ENCODE measurements around the gene RER1. TPM values are rescaled to one million over a fixed set of nuclear protein-coding genes. Genes with fewer than 3 reads are reported as not detected.

The RER1 gene
- 100 to 1,000 TPM; 191 to 221 TPM for total RNA-seq
- long read RNA-seq, transcript RER1-209 (7 exons, 3,044 nt), result major isoform, 385 of 540 reads
- long read RNA-seq, transcript RER1-202 (7 exons, 1,404 nt), result minor isoform, 5 of 540 reads
- long read RNA-seq, transcript RER1-203 (6 exons, 3,000 nt), result minor isoform, 6 of 540 reads
- long read RNA-seq, partial matches to known transcripts, result 4 of 540 reads
- long read RNA-seq, other reads (novel, unspliced or antisense), result 136 of 540 reads

- intact Hi-C loops (cut with DNase I, micrococcal nuclease), result no loop called here
- DNase-seq (peak; percentile 99 to 100), ATAC-seq (peak; percentile 92)
Observed at GRCh38 chr1:2391041-2391930, at the start of gene RER1, which contains the start of gene MORN1. Gene RER1, plus strand, starts transcription at chr1:2391841. Its CDS starts 3,950 bp downstream, at chr1:2395791. Gene MORN1, minus strand, starts transcription at chr1:2391554. Its CDS starts 21 bp downstream, at chr1:2391533.

- intact Hi-C loops (cut with DNase I, micrococcal nuclease), result no loop called here
- no peak for DNase-seq
- no peak for ATAC-seq
Observed at GRCh38 chr1:2342384-2343022, 49.1 kb upstream of the RER1 start.

GRCh38 chr1:2343023-2343935 is 48.4 kb upstream of the RER1 start:
- ATAC-seq, result no peak
- intact Hi-C loops (cut with DNase I, micrococcal nuclease), result no loop called here
- DNase-seq, result no peak

- intact Hi-C loops (cut with DNase I, micrococcal nuclease), result no loop called here
- no peak for DNase-seq
- no peak for ATAC-seq
Observed at GRCh38 chr1:2344121-2344681, 47.4 kb upstream of the RER1 start.

- no peak for DNase-seq
- intact Hi-C loops (cut with DNase I, micrococcal nuclease), result no loop called here
- ATAC-seq, result no peak
Observed at GRCh38 chr1:2344744-2345296, 46.8 kb upstream of the RER1 start.

GRCh38 chr1:2345297-2346075 is 46.2 kb upstream of the RER1 start:
- no peak for DNase-seq
- no peak for ATAC-seq
- intact Hi-C loops (cut with DNase I, micrococcal nuclease), result no loop called here

GRCh38 chr1:2346691-2347408 is 44.8 kb upstream of the RER1 start:
- ATAC-seq, result no peak

GRCh38 chr1:2347409-2347785 is 44.2 kb upstream of the RER1 start:
- DNase-seq (peak in 1 of 2 donors; percentile 14), ATAC-seq (no peak)
- intact Hi-C loops (cut with DNase I, micrococcal nuclease), result no loop called here

More at GRCh38 chr1:2346691-2347408, 44.8 kb upstream of the RER1 start:
- DNase-seq, result peak in 1 of 2 donors; percentile 10
- intact Hi-C loops (cut with DNase I, micrococcal nuclease), result no loop called here

- intact Hi-C loops (cut with DNase I, micrococcal nuclease), result no loop called here
- ATAC-seq, result no peak
- DNase-seq, result no peak
Observed at GRCh38 chr1:2347896-2348295, 43.7 kb upstream of the RER1 start.

- no peak for DNase-seq
- intact Hi-C loops (cut with DNase I, micrococcal nuclease), result no loop called here
Observed at GRCh38 chr1:2348346-2349325, 43.0 kb upstream of the RER1 start.

GRCh38 chr1:2349806-2350205 is 41.8 kb upstream of the RER1 start:
- DNase-seq (peak in 1 of 2 donors; percentile 6), ATAC-seq (no peak)
- intact Hi-C loops (cut with DNase I, micrococcal nuclease), result no loop called here

More at GRCh38 chr1:2348346-2349325, 43.0 kb upstream of the RER1 start:
- no peak for ATAC-seq

GRCh38 chr1:2350501-2350900 is 41.1 kb upstream of the RER1 start:
- DNase-seq, result no peak
- intact Hi-C loops (cut with DNase I, micrococcal nuclease), result no loop called here
- no peak for ATAC-seq

- intact Hi-C loops (cut with DNase I, micrococcal nuclease), result no loop called here
- no peak for DNase-seq
- ATAC-seq, result no peak
Observed at GRCh38 chr1:2350911-2351655, 40.6 kb upstream of the RER1 start.

GRCh38 chr1:2351723-2352122 is 39.9 kb upstream of the RER1 start:
- intact Hi-C loops (cut with DNase I, micrococcal nuclease), result no loop called here
- ATAC-seq (no peak), DNase-seq (no peak)

GRCh38 chr1:2352341-2352896 is 39.2 kb upstream of the RER1 start:
- DNase-seq, result no peak
- intact Hi-C loops (cut with DNase I, micrococcal nuclease), result no loop called here
- ATAC-seq, result no peak

Data from left colon (tissue), 2 donors.